HG03439 (cell line): Measurements from ENCODE around the gene SCN2B.
"Not testable (repeated sequence)": the region's sequence is repeated elsewhere in the genome, so short reads cannot be mapped to it uniquely, and the experiment has no call there.

ENCODE experiments used
- ATAC-seq: cut with Tn5 transposase; IDR thresholded peaks from one replicate; pipeline ENCODE4 v1.9.1; 2021; ENCODE audit warnings: mild to moderate bottlenecking, moderate library complexity; ENCODE audit not compliant: unreplicated experiment

The SCN2B gene

DNA sequence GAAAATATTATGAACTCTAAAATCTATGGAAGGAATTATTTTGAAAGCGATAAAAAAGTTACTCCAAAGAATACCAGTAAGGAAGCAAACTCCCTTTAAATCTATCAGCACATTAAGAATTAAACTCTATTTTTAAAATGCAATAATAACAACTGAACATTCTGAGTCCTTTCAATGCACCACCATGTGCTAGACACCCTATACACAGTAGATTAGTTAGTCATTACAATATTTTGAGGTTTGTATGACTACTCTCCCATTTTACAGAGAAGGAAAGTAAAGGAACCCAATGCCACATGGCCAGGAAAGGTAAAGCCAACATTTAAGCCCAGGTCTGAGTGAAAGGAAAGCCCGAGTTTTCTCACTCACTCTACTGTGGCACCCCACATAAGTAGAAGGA is 30.6 kb upstream of the SCN2B start:
- ATAC-seq = no peak

- ATAC-seq = no peak
These were observed 30.1 kb upstream of the SCN2B start for GRCh38 chr11:118206391-118207031.

- ATAC-seq = no peak
These were observed 29.4 kb upstream of the SCN2B start for GRCh38 chr11:118205606-118206378.

GRCh38 chr11:118202599-118203422 is 26.4 kb upstream of the SCN2B start:
- no peak for ATAC-seq

- no peak for ATAC-seq
These were observed 25.5 kb upstream of the SCN2B start for GRCh38 chr11:118201966-118202365.

GRCh38 chr11:118200901-118201680 is 24.7 kb upstream of the SCN2B start:
- no peak for ATAC-seq

DNA sequence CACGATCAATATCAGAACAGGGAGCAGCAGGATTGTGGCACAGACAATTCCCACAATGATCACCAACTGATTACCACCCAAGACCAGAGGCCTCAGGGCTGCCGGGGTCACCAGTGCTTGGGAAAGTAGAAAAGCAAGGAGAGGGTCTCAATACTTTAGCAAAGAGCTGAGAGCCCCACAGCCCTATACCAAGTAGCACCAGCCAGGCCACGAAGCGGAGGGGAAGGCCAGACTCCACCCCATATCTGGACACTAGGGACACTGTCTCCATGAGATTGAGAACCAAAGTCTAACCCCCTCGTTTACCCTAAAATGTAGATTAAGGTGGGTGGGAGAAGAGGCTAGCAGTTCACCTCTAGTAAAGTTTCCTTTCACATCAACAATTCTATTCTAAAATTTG is 24.1 kb upstream of the SCN2B start:
- no peak for ATAC-seq

DNA sequence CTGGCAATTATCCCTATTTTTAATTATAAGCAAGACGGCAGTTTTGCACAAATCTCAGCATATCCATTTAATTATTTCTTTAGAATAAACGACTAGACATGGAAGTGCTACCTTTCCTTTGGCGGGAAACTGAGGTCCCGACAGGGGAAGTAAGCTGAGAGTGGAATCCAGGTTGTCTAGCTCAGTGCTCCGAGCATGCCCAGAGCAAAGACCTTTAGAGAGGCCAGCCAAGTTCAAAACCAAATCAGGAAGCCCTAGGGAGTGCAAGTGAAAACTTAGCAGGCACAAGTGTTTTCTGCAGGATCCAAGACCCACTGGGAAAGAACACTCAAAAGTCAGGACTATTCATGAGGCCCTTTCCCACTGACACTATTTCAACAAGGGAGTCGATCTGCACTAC is 22.7 kb upstream of the SCN2B start:
- ATAC-seq = no peak

GRCh38 chr11:118198370-118198769 is 21.9 kb upstream of the SCN2B start:
- ATAC-seq = no peak

GRCh38 chr11:118194835-118195627 is 18.6 kb upstream of the SCN2B start:
- ATAC-seq = no peak

DNA sequence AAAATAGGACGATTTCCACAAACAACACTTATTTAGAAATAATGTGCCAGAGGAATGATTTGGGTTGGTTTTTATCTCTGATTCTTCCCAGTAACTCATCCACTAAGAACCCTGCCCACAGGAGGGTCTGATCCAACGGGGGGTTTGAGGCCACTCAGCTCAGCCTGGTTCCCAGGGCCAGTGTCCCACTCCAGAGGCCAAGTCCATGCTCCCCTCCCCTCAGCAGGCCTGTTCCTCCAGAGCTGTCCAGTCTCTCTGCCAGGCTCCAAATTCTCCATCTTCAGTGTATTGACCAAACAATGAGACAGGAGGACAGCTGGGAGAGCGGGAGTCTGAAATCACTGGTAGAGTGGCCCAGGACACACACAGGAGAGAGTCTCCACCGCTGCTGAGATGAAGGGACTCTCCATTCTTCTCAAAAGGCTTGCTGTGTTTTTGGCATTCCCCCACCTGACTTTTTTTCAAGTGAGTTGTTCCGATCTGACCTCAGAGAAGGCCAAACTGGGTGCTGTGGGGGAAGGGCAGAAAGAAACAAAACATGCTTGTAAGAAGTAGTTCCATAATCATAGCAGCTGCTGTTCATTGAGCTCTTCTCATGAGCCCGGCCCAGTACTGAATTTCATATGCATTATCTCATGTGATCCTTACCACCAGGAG is 17.6 kb upstream of the SCN2B start:
- no peak for ATAC-seq

DNA sequence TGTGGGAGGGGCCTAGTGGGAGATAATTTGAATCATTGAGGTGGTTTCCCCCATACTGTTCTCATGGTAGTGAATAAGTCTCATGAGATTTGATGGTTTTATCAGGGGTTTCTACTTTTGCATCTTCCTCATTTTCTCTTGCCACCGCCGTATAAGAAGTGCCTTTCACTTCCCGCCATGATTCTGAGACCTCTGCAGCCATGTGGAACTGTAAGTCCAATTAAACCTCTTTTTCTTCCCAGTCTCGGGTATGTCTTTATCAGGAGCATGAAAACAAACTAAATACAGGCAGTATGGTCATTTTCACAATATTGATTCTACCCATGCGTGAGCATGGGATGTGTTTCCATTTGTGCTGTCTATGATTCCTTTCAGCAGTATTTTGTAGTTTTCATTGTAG is 16.4 kb upstream of the SCN2B start:
- not testable (repeated sequence) for ATAC-seq

DNA sequence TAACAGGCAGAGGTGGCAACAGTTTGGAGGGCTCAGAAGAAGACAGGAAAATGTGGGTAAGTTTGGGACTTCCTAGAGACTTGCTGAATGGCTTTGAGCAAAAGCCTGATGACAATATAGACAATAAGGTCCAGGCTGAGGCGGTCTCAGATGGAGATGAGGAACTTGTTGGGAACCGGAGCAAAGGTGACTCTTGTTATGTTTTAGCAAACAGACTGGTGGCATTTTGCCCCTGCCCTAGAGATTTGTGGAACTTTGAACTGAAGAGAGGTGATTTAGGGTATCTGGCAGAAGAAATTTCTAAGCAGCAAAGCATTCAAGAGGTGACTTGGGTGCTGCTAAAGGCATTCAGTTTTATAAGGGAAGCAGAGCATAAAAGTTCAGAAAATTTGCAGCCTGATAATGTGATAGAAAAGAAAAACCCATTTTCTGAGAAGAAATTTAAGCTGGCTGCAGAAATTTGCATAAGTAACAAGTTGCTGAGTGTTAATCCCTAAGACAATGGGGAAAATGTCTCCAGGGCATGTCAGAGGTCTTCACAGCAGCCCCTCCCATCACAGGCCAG is 14.6 kb upstream of the SCN2B start:
- ATAC-seq = not testable (repeated sequence)

GRCh38 chr11:118186346-118187107 is 10.1 kb upstream of the SCN2B start:
- no peak for ATAC-seq

- no peak for ATAC-seq
These were observed 8.5 kb upstream of the SCN2B start for GRCh38 chr11:118184784-118185579.

DNA sequence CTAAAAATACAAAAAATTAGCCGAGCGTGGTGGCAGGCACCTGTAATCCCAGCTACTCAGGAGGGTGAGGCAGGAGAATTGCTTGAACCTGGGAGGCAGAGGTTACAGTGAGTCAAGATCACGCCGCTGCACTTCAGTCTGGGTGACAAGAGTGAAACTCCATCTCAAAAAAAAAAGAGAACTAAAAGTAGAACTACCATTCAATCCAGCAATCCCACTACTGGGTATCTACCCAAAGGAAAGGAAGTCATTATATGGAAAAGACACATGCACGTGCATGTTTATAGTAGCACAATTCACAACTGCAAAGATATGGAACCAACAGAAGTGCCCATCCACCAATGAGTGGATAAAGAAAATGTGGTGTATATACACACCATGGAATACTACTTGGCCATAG is 7.3 kb upstream of the SCN2B start:
- ATAC-seq = not testable (repeated sequence)

- ATAC-seq = no peak
These were observed 3.9 kb upstream of the SCN2B start for GRCh38 chr11:118180300-118180703.

GRCh38 chr11:118176778-118177134 is 317 bp upstream of the SCN2B start:
- no peak for ATAC-seq
